HG03457 (cell line): ENCODE measurements around the gene IL17RD.

Experiments used
- ATAC-seq: cut with Tn5 transposase; IDR thresholded peaks from one replicate; pipeline ENCODE4 v1.9.1; 2021; ENCODE audit warnings: moderate number of reproducible peaks; ENCODE audit not compliant: unreplicated experiment

IL17RD gene

GRCh38 chr3:57158813-57159738, 6.1 kb downstream of the IL17RD start:
- ATAC-seq, result no peak

DNA sequence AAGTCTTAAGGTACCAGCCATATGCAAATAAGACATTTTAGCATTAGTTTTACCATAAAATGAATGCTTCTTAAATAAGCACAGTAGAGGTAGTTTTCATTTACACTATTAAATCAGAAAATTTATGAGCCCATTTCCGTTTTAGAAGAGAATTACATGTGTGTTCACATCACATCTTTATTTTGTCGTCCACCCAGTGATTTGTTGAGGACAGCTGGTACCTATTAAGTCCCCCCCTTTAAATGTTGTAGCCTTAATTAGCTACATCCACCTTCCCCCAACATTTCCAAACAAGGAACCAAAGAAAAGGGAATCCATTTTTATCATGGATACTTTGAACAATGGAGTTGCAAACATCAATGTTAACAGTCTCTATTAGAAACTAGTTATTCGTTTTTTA, 6.8 kb downstream of the IL17RD start:
- no peak for ATAC-seq

- no peak for ATAC-seq
These were observed 7.6 kb downstream of the IL17RD start for GRCh38 chr3:57157545-57157944.

GRCh38 chr3:57155310-57155643, 9.9 kb downstream of the IL17RD start:
- no peak for ATAC-seq

GRCh38 chr3:57154470-57155309, 10.5 kb downstream of the IL17RD start:
- ATAC-seq, result no peak

DNA sequence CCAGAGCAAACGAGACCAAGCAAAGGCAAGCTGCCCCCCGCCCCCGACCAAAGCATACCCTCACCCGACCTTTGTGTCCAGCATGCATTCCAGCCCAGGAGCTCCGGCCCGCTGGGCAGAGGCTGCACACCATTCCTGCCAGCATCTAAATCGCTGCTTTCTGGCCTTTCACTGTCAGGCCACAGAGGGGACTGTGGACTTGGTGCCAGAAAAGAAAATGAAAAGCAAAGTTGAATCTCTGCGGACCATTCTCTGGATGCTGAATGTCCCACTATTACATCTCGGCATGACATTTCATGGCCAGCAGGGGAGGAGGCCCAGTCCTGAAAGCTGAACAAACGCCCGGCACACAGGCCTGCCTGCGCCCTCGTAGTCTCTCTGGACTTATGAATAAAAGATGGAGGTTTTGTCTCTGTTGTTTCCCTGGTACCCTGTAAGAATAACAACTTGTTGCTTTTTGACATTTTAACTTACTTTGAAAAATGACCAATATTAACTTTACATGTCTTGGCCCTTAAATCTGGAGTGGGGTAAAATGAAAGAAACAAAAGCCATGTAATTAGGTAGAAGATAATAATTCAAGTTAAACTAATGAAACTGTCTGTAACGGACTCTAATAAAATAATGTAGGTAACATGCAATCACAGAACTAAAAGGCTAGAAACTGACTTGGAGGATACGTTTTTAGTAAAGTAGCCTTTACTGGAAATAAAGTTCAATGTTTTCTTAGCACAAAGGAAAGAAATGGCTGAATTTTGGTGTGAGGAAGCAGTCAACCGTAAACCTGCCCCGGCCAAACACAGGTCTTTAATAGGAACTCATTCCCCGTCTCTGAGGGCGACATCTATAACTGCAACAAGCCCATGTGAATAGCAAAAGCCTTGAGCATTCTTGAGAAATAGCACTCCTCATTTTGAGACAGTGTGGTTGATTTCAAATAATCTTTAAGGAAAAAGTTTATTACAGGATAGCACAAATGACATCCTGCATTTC, 12.7 kb downstream of the IL17RD start:
- no peak for ATAC-seq

DNA sequence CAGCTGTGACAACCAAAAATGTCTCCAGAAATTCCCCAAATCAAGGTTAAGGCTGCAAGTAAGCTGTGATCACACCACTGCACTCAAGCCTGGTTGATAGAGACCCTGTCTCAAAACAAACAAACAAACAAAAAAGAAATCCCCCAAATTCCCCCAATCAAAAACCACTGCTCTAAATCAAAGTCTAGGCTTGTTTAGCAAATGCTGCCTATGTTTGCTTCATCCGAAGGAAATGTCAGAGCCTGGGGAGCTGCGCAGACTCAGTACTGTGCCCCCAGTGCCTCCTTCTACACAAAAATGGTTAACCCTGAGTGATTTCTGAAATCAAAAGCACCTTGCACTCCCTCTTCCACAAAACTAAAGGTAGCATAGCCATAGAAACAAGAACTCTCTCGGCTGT, 13.4 kb downstream of the IL17RD start:
- ATAC-seq, result no peak

- no peak for ATAC-seq
These were observed 14.1 kb downstream of the IL17RD start for GRCh38 chr3:57151021-57151449.

DNA sequence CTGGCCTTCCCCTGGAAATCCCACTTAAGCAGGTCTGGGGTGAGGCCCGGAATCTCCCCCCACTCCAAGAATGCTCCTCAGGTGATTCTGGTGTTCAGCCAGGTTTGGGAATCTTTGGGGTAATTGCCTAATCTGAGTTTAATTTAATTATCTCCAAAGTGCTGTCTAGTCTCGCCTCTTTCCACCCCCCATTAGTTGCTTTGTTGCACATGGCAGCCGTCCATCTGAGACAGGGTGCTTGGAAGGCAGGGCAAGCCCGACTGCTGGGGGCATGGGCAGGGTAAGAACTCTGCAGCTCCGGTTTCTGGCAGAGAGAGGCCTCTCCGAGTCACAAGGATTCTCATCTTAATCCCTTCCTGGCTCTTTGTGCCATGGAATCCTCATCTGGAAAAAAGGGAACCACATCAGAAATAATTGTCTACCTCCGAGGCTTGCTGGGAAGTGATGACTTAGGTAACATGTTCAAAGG, 15.0 kb downstream of the IL17RD start:
- ATAC-seq, result no peak

GRCh38 chr3:57147071-57147470, 18.1 kb downstream of the IL17RD start:
- no peak for ATAC-seq

DNA sequence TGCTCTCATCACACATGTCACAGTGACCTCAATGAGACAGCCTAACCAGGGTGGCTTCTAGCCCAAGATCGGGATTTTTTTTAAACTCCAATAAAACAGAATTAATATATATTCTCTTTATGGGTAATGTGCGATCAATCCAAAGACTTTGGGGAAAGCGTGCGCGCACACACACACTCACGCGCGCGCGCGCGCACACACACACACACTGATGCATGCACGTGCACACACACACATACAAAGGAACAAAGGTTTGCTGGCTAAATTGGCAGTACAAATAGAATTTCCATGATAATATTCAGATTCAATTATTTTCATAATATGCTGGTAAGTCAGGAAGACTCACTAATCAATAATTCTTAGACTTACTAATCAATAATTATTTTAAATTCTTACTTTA, 19.3 kb downstream of the IL17RD start:
- ATAC-seq, result no peak

GRCh38 chr3:57144952-57145351, 20.2 kb downstream of the IL17RD start:
- ATAC-seq, result no peak

GRCh38 chr3:57143886-57144459, 21.2 kb downstream of the IL17RD start:
- ATAC-seq, result no peak

DNA sequence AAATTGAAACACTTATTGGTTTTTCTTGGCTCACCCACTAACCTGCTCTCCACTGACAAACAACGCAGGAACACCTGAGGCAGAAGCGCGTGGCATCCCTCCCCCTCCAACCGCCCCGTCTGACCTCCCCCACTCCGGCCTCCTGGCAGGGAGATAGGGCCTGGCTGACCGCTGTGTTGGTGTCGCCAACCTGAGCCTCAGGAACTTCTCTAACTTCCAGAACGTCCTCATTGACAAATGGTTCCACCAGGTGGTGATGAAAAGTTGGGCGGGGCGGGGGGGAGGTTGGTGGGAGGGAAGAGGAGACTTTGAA, 22.8 kb downstream of the IL17RD start:
- no peak for ATAC-seq

GRCh38 chr3:57141719-57142410, 23.3 kb downstream of the IL17RD start:
- no peak for ATAC-seq

GRCh38 chr3:57140894-57141293, 24.3 kb downstream of the IL17RD start:
- no peak for ATAC-seq

DNA sequence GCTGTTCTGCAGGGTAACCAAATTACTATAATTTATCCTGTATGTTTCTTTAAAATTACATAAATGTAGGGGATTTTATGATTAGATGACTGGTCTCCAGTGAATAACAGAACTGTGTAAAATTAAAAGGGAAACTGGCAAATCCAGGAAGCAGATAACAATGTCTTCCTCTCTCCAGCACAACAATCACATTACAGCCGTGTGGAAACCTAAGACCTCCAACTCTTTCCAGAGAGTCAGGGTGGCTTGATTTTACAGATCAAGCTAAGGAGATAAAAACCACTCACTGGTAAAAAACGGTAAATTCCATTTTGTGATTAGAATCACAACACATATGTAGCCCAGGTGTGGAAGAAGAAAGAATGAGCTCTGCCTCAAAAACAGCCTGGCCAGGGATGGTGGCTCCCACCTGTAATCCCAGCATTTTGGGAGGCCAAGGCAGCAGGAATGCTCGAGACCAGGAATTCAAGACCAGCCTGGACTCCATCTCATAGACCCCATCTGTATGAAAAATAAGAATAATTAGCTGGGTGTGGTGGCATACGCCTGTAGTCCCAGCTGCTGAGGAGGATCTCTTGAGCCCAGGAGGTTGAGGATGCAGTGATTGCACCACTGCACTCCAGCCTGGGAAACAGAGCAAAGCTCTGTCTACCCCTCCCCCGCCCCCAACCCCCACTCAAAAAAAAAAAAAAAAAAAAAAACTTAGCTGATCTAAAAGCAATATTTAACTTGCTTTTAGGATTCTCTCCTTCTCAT, 29.0 kb downstream of the IL17RD start:
- no peak for ATAC-seq

GRCh38 chr3:57133157-57133556, 32.0 kb downstream of the IL17RD start:
- no peak for ATAC-seq

- ATAC-seq, result no peak
These were observed 32.5 kb downstream of the IL17RD start for GRCh38 chr3:57132674-57133073.
